Activated T-helper 1 cell treated with anti-CD3 and anti-CD28 coated beads, Interleukin-12 subunit alpha, Interleukin-12 subunit beta, Interleukin-2, Interleukin-4 antibody, amounts not matched to agents 30 ng/mL and 10 ng/mL and 1 ng/mL, durations not matched to agents 14 hours and 24 hours and 36 hours (primary cell): ENCODE measurements around the gene FRMPD1. TPM values are rescaled to one million over a fixed set of nuclear protein-coding genes. Genes with fewer than 3 reads are reported as not detected.

ENCODE experiments used
- DNase-seq: peaks from one replicate; pipeline ENCODE4 v3.0.0; 2021; ENCODE audit warnings: low spot score
- H3K27ac Mint-ChIP-seq: one replicate; pipeline ENCODE4 v1.8.0; 2021; ENCODE audit warnings: mild to moderate bottlenecking, mixed read lengths
- H3K27me3 Mint-ChIP-seq: one replicate; pipeline ENCODE4 v1.8.0; 2022; ENCODE audit warnings: mild to moderate bottlenecking, moderate library complexity, mixed read lengths; ENCODE audit not compliant: insufficient read depth
- H3K36me3 Mint-ChIP-seq: one replicate; pipeline ENCODE4 v1.8.0; 2021; ENCODE audit warnings: low read depth, mixed read lengths
- H3K4me1 Mint-ChIP-seq: one replicate; pipeline ENCODE4 v1.8.0; 2021; ENCODE audit warnings: low read depth, mixed read lengths
- H3K4me3 Mint-ChIP-seq: one replicate; pipeline ENCODE4 v1.8.0; 2021; ENCODE audit warnings: mild to moderate bottlenecking, moderate library complexity, mixed read lengths
- H3K9me3 Mint-ChIP-seq: one replicate; pipeline ENCODE4 v1.8.0; 2021; ENCODE audit warnings: mixed read lengths
- intact Hi-C: fragments of 100-400 bp; cut with micrococcal nuclease; formaldehyde crosslinking; loops from one replicate; pipeline ENCODE4 v1.15.1; 2024
- total RNA-seq: library from RNA; stranded (reverse); gene quantifications from 2 replicates; pipeline ENCODE4 v1.2.3, GENCODE V29; 2022

FRMPD1 gene
- total RNA-seq, 1 donor from 2014 or later: 0.03 TPM

- H3K9me3 Mint-ChIP-seq: no peaks in the 10 kb centered on the region
- H3K4me1 Mint-ChIP-seq: no peaks in the 10 kb centered on the region
- no peaks in the 10 kb centered on the region for H3K36me3 Mint-ChIP-seq
- DNase-seq: no peak
- H3K4me3 Mint-ChIP-seq: no peak overlapping the region
- no peak overlapping the region for H3K27ac Mint-ChIP-seq
- peaks cover 13% of the 10 kb centered on the region for H3K27me3 Mint-ChIP-seq
- intact Hi-C loops: no loop called here
These were observed 11.5 kb upstream of the FRMPD1 start for GRCh38 chr9:37639109-37639762.

GRCh38 chr9:37639841-37640240 is 10.9 kb upstream of the FRMPD1 start:
- no peak overlapping the region for H3K4me3 Mint-ChIP-seq
- no peak overlapping the region for H3K27ac Mint-ChIP-seq
- H3K4me1 Mint-ChIP-seq: no peaks in the 10 kb centered on the region
- no peaks in the 10 kb centered on the region for H3K36me3 Mint-ChIP-seq
- DNase-seq: no peak
- intact Hi-C loops: no loop called here
- no peaks in the 10 kb centered on the region for H3K9me3 Mint-ChIP-seq
- H3K27me3 Mint-ChIP-seq: peaks cover 13% of the 10 kb centered on the region

GRCh38 chr9:37640246-37640645 is 10.5 kb upstream of the FRMPD1 start:
- Mint-ChIP-seq H3K27ac (no peak overlapping the region), H3K36me3 (no peaks in the 10 kb centered on the region), H3K27me3 (peaks cover 15% of the 10 kb centered on the region), H3K9me3 (no peaks in the 10 kb centered on the region), H3K4me3 (no peak overlapping the region), H3K4me1 (no peaks in the 10 kb centered on the region)
- no peak for DNase-seq
- intact Hi-C loops: no loop called here

- Mint-ChIP-seq H3K27me3 (peaks cover 22% of the 10 kb centered on the region), H3K4me3 (no peak overlapping the region), H3K4me1 (no peaks in the 10 kb centered on the region), H3K27ac (no peak overlapping the region), H3K36me3 (no peaks in the 10 kb centered on the region), H3K9me3 (no peaks in the 10 kb centered on the region)
- intact Hi-C loops: no loop called here
- DNase-seq: no peak
These were observed 9.4 kb upstream of the FRMPD1 start for GRCh38 chr9:37641331-37641730.

- Mint-ChIP-seq H3K27ac (no peak overlapping the region), H3K27me3 (peaks cover 37% of the 10 kb centered on the region), H3K36me3 (no peaks in the 10 kb centered on the region), H3K9me3 (no peaks in the 10 kb centered on the region), H3K4me1 (no peaks in the 10 kb centered on the region), H3K4me3 (no peak overlapping the region)
- intact Hi-C loops: no loop called here
- no peak for DNase-seq
These were observed 7.5 kb upstream of the FRMPD1 start for GRCh38 chr9:37643214-37643613.

- intact Hi-C loops: no loop called here
- peaks cover 5% of the 10 kb centered on the region for H3K4me1 Mint-ChIP-seq
- DNase-seq: no peak
- H3K27ac Mint-ChIP-seq: no peak overlapping the region
- no peak overlapping the region for H3K4me3 Mint-ChIP-seq
- H3K27me3 Mint-ChIP-seq: peaks cover 55% of the 10 kb centered on the region
- H3K36me3 Mint-ChIP-seq: no peaks in the 10 kb centered on the region
- no peaks in the 10 kb centered on the region for H3K9me3 Mint-ChIP-seq
These were observed 4.7 kb upstream of the FRMPD1 start for GRCh38 chr9:37645903-37646506.

GRCh38 chr9:37650299-37650872 is 368 bp upstream of the FRMPD1 start:
- Mint-ChIP-seq H3K4me3 (peak overlapping the region; percentile 79), H3K9me3 (no peaks in the 10 kb centered on the region), H3K36me3 (no peaks in the 10 kb centered on the region), H3K27me3 (peaks cover 75% of the 10 kb centered on the region), H3K27ac (no peak overlapping the region), H3K4me1 (peaks cover 5% of the 10 kb centered on the region)
- DNase-seq: no peak
- intact Hi-C loops: no loop called here

GRCh38 chr9:37652261-37652660 is 1.5 kb downstream of the FRMPD1 start:
- H3K9me3 Mint-ChIP-seq: no peaks in the 10 kb centered on the region
- no peak for DNase-seq

GRCh38 chr9:37653385-37653784 is 2.6 kb downstream of the FRMPD1 start:
- no peak for DNase-seq
- Mint-ChIP-seq H3K4me1 (peaks cover 5% of the 10 kb centered on the region), H3K4me3 (no peak overlapping the region), H3K27ac (no peak overlapping the region), H3K9me3 (no peaks in the 10 kb centered on the region), H3K36me3 (no peaks in the 10 kb centered on the region), H3K27me3 (peaks cover 59% of the 10 kb centered on the region)
- intact Hi-C loops: no loop called here

More at GRCh38 chr9:37652261-37652660, 1.5 kb downstream of the FRMPD1 start:
- H3K27me3 Mint-ChIP-seq: peaks cover 65% of the 10 kb centered on the region
- no peak overlapping the region for H3K4me3 Mint-ChIP-seq
- no peak overlapping the region for H3K27ac Mint-ChIP-seq
- H3K36me3 Mint-ChIP-seq: no peaks in the 10 kb centered on the region
- intact Hi-C loops: no loop called here
- H3K4me1 Mint-ChIP-seq: peaks cover 5% of the 10 kb centered on the region

- intact Hi-C loops: no loop called here
- H3K9me3 Mint-ChIP-seq: no peaks in the 10 kb centered on the region
- peaks cover 37% of the 10 kb centered on the region for H3K27me3 Mint-ChIP-seq
- no peaks in the 10 kb centered on the region for H3K36me3 Mint-ChIP-seq
- DNase-seq: no peak
- H3K27ac Mint-ChIP-seq: no peak overlapping the region
- no peaks in the 10 kb centered on the region for H3K4me1 Mint-ChIP-seq
- no peak overlapping the region for H3K4me3 Mint-ChIP-seq
These were observed 6.2 kb downstream of the FRMPD1 start for GRCh38 chr9:37656936-37657335.

- intact Hi-C loops: no loop called here
- no peak overlapping the region for H3K27ac Mint-ChIP-seq
- no peak for DNase-seq
- H3K36me3 Mint-ChIP-seq: no peaks in the 10 kb centered on the region
- H3K9me3 Mint-ChIP-seq: no peaks in the 10 kb centered on the region
- no peaks in the 10 kb centered on the region for H3K4me1 Mint-ChIP-seq
- no peak overlapping the region for H3K4me3 Mint-ChIP-seq
- peaks cover 16% of the 10 kb centered on the region for H3K27me3 Mint-ChIP-seq
These were observed 9.9 kb downstream of the FRMPD1 start for GRCh38 chr9:37660691-37661090.

- no peak for DNase-seq
- intact Hi-C loops: no loop called here
- H3K9me3 Mint-ChIP-seq: no peaks in the 10 kb centered on the region
- H3K27me3 Mint-ChIP-seq: peaks cover 14% of the 10 kb centered on the region
- H3K27ac Mint-ChIP-seq: no peak overlapping the region
- H3K4me1 Mint-ChIP-seq: no peaks in the 10 kb centered on the region
- no peaks in the 10 kb centered on the region for H3K36me3 Mint-ChIP-seq
- no peak overlapping the region for H3K4me3 Mint-ChIP-seq
These were observed 13.2 kb downstream of the FRMPD1 start for GRCh38 chr9:37663926-37664325.

- no peaks in the 10 kb centered on the region for H3K36me3 Mint-ChIP-seq
- intact Hi-C loops: no loop called here
- H3K9me3 Mint-ChIP-seq: no peaks in the 10 kb centered on the region
- no peaks in the 10 kb centered on the region for H3K4me1 Mint-ChIP-seq
- peaks cover 19% of the 10 kb centered on the region for H3K27me3 Mint-ChIP-seq
- no peak overlapping the region for H3K27ac Mint-ChIP-seq
- no peak overlapping the region for H3K4me3 Mint-ChIP-seq
- no peak for DNase-seq
These were observed 17.0 kb downstream of the FRMPD1 start for GRCh38 chr9:37667706-37668105.
